COLO829 (cell line): Measurements from ENCODE around the gene DCAF15.

ENCODE experiments used
- DNase-seq: peaks from one replicate; pipeline ENCODE4 v3.0.0; 2012; ENCODE audit warnings: low spot score

Gene DCAF15

GRCh38 chr19:13930402-13930801 lies 21.9 kb upstream of the DCAF15 start:
- DNase-seq: no peak

DNA sequence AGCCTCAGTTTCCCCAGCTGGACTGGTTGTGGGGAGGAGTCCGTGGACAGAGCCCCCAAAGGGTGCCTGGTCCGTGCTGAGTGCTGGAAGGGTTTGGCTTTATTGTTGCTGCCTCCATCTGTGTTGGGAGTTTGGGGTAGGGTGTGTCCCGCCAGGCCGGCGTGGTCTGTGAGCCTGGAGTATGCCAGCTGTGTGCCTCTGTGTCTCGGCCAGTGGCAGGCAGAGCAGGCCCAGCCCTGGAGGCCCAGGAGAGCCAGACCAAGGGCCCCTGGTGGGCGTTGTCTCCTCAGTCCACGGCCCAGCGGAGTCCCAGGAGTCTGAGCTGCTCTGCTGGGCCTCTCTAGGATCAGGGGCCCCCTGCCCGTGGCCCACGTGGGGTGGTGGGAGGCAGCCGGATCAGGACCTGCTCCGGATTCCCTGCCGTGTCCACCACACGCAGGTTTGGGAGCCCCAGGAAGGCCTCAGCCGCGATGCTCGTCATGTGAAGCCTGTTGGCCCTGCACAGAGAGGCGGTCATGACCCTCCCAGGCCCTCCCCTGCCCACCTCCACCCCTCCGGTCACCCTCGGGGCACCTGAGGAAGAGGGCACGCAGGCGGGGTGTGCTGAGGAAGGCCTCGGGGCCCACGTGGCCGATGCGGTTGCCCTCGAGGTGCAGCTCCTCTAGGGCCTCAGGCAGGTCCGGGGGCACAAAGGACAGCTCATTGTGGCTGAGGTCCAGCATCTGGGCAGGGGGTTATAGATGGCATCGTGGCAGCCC lies 20.7 kb upstream of the DCAF15 start:
- DNase-seq: no peak

DNA sequence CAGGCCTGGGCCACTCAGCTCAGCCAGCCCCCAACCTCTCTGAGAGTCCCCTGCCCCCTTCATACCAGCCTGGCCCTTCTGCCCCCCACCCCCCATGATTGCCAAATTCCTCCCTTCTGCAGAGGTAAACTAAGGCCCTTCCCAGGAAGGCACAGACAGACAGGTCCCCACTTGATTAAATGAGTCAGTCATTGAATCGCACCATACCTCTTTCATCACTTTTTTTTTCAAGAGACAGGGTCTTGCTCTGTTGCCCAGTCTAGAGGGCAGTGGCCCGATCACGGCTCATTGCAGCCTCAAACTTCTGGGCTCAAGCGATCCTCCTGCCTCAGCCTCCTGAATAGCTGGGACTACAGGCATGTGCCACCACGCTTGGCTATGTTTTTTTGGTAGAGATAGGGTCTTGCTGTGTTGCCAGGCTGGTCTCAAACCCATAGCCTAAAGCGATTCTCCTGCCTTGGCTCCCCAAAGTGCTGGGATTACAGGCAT lies 20.1 kb upstream of the DCAF15 start:
- no peak for DNase-seq

GRCh38 chr19:13932911-13933393 lies 19.4 kb upstream of the DCAF15 start:
- DNase-seq: no peak

- no peak for DNase-seq
Measured at GRCh38 chr19:13934785-13935109, 17.6 kb upstream of the DCAF15 start.

GRCh38 chr19:13935765-13936510 lies 16.4 kb upstream of the DCAF15 start:
- DNase-seq: no peak

- DNase-seq: no peak
Measured at GRCh38 chr19:13937479-13938300, 14.6 kb upstream of the DCAF15 start.

- no peak for DNase-seq
Measured at GRCh38 chr19:13938301-13939064, 13.8 kb upstream of the DCAF15 start, which contains the start of gene PODNL1. TSS of gene PODNL1 (minus strand) at chr19:13938417. CDS start at chr19:13938181, 236 bp downstream.

DNA sequence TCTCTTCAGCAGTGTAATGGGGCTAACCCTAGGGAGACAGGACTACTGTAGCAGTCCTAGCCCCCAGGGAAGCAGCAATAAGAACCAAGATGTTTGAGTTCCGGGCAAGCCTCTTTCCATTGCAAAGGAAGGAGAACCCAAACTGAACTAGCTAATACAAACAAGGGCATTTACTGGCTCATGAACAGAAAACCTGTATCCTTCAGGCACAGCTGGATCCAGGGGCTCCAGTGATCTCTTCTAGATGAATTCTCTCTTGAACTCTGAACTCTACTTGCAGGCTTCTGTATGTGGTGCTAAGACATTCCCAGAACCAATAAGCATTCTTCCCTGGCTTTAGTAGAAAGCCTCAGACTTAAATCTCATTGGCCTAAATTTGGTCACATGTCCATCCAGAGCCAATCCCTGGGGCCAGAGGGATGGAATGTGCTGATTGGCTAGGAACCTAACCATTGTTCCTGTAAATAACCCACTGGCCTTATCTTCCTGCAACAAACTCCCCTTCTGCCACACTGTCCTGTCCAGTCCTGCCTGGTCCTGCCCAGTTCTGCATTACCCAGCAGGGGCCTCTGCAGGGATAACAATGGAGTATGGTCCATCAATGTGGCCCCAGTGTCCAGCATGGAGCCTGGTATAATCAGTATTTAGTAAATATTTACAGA lies 10.2 kb upstream of the DCAF15 start:
- no peak for DNase-seq

GRCh38 chr19:13946414-13946813 lies 5.9 kb upstream of the DCAF15 start:
- no peak for DNase-seq

- no peak for DNase-seq
Measured at GRCh38 chr19:13951043-13951442, 1.3 kb upstream of the DCAF15 start.

GRCh38 chr19:13951799-13952153 lies 533 bp upstream of the DCAF15 start:
- DNase-seq: no peak

GRCh38 chr19:13952931-13953531 lies 722 bp downstream of the DCAF15 start:
- peak; percentile 29 for DNase-seq

DNA sequence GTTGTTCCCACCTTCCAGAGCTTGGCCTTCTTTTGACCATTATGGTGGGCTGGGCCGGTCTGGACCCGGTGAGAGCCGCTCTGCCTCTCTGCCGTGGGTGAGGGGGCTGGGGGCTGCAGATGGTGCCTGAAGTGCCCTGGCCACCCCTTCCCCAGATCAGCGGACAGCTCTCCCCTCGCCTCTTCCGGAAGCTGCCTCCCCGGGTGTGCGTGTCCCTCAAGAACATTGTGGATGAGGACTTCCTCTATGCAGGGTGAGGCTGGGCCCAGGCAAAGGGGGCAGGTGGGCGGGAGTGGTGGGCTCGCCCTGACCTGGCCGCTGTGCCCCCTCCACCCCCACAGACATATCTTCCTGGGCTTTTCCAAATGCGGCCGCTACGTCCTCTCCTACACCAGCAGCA lies 1.9 kb downstream of the DCAF15 start:
- DNase-seq: no peak

- DNase-seq: no peak
Measured at GRCh38 chr19:13955662-13956364, 3.5 kb downstream of the DCAF15 start.

DNA sequence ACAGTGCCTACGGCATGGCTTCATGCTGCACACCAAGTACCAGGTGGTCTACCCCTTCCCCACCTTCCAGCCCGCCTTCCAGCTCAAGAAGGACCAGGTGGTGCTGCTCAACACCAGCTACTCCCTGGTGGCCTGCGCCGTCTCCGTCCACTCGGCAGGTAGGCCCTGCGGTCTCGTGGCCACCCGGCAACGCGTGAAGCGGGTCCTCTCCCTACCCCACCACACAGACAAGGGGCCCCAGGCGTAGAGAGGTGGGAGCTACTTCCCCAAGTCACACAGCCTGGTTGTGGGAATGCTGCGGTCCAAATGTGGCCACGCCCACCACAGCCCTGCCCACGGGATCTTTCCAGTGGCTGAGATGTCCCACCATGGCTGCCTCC lies 4.0 kb downstream of the DCAF15 start:
- DNase-seq: no peak

DNA sequence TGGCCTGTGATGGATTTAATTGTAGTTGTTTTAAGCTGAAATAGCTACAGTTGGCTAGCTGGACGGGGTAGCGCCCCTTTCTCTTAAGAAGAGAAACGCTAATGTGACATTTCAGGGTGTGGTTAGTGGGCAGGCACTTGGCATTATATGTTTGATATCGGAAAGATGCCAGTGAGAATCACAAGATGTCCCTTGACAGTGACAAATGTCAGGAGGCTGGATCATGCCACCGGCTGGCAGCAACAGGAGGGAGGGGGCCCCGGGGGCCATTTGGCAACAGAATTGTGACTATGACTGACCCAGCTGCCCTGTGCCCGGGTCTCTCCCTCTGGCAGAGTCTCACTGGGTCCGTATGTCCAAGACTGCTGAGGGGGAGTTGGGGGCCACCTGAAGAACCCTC lies 4.7 kb downstream of the DCAF15 start:
- DNase-seq: no peak

DNA sequence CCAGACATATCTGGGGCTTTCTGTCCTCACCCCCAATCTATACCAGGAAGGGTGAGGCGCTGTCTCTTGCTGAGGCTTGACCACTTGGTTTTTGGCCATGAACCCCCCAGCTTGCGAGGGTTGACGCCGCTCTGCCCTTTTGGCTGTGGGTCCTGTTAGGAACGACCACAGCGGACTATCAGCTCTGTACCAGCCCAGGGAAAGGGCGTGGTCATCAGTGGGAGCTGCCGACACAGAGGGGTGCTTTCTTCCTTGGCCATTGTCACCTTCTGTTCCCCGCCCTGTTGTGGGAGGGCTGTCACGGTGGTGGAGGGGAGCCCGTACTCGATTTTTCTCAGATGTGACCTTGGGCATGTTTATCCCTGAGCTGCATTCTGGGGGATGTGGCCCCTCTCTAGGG lies 5.7 kb downstream of the DCAF15 start:
- no peak for DNase-seq

DNA sequence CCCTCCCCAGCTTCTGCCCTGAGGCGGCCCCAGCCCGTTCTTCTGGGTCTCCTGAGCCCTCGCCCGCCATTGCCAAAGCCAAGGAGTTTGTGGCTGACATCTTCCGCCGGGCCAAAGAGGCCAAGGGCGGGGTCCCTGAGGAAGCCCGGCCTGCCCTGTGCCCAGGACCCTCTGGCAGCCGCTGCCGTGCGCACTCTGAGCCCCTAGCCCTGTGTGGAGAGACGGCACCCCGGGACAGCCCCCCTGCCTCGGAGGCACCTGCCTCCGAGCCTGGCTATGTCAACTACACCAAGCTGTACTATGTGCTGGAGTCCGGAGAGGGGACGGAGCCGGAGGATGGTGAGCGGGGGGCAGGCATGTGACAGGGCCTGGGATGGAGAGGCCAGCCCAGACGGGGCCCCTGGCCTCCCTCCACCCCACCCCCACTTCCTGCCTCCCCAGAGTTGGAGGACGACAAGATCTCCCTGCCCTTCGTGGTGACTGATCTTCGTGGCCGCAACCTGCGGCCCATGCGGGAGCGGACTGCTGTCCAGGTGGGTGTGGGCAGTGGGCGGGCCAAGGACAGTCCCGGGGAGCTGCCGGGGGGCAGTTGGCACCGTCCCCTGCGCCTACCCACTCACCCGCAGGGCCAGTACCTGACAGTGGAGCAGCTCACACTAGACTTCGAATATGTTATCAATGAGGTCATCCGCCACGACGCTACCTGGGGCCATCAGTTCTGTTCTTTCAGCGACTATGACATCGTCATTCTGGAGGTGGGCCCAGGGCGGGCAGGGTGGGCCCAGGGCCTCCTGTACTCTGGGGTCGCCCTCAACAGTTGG lies 7.0 kb downstream of the DCAF15 start:
- no peak for DNase-seq
